GM19351 (cell line): ENCODE results near the gene POSTN.
"Not testable (repeated sequence)": the region's sequence is repeated elsewhere in the genome, so short reads cannot be mapped to it uniquely, and the experiment has no call there.

Source experiments
- ATAC-seq: cut with Tn5 transposase; IDR thresholded peaks from one replicate; pipeline ENCODE4 v1.9.1; 2021; ENCODE audit warnings: mild to moderate bottlenecking, moderate library complexity; ENCODE audit not compliant: unreplicated experiment

Gene POSTN

DNA sequence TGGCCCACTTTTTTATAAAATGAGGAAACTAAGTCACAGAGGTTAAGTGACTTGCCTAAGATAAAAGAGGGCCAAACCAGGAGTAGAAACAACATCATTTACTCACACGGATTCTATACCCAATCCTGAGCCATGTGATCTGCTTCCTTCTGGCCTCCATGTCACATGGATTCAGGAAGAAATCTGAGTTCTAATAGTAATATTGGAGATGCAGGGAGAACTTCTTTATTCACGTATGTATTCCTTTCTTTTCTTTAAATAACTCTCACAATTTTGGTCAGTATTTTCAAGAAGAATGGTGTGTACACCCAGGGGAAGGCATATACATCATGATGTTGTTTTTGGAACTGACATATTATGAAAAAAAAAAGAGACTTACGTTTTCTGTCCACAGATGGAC is 1.8 kb downstream of the POSTN start:
- ATAC-seq, result no peak

DNA sequence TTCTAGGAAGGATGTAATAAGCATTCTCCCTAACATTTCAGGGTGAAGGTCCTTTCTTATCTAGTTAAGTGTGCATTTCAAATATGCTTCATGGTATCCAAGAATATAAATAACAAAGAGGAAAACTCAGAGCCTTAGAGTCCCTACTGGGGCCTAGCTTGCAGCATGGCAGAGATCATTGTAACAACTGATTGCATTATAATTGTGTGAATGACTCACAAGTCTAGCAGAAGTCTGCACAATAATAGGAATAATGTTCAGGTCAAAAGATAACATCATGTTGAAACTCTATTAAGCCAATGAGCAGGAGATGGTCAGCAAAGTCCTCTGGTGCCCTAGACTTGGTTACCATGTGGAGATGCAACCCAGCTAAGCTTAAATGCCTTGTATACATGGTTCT is 3.4 kb downstream of the POSTN start:
- ATAC-seq, result no peak

DNA sequence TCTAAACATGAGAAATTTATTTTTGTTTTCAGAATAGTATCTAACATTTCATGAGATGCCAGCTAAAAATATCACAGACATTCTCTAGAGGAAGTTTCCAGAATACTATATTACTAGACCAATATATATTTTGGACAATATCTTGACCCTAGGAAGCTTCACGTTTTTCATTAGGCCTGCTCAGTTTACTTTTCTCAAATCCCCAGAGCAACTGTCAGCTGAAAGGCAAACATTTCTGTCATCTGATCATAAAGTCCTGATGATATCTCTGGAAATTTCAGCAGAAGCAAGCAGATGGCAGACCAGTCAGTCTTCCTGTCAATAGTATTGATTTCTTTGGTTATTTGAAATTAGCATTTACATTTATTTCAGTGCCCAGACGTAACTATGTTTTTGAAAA is 4.0 kb downstream of the POSTN start:
- ATAC-seq, result no peak

DNA sequence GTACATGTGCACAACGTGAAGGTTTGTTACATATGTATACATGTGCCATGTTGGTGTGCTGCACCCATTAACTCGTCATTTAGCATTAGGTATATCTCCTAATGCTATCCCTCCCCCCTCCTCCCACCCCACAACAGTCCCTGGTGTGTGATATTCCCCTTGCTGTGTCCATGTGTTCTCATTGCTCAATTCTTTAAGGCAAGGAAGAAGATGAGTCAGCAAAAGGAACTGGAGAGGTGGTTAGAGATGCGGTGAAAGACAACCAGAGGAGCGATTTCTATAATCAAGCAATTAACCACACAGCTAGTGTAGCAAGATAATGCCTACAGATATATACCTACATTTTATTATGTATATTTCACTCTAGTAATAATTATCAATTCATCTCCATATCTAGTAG is 9.2 kb downstream of the POSTN start:
- not testable (repeated sequence) for ATAC-seq

- no peak for ATAC-seq
Observed at GRCh38 chr13:37587236-37587635, 11.3 kb downstream of the POSTN start.

DNA sequence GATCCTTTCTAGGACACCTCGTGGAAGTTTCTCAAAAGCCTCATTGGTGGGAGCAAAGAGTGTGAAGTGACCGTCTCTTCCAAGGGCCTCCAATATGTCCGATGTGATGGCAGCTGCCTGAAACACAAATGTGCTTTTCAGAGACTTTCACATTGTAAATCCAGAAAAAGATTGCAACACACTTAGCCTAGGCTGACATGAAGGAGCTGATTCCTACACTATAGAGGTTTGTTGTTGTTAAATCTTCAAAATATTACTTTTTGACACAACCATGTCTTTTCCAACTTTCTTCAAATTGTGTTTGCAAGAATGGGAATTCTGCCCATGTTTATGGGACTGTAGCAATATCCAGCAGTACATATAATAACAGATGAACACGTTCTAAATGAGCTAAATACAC is 12.4 kb downstream of the POSTN start:
- ATAC-seq, result no peak

DNA sequence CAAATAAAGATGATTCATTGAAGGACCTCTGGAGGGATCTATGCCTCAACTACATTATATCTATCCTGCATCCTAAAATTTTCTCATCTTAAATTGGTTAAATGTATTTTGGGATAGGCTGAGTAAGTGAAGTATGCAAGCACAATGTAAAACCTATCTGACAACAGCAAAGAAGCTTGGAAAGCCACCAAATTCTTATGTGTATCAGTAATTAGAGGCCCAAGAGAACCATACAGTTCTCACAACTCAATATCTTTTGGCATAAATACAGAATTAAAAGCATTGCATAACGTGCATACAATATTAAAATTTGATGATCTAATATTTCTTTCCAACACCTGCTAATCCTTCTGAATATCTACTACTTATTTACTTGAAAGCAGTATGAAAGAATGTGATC is 13.0 kb downstream of the POSTN start:
- no peak for ATAC-seq

- no peak for ATAC-seq
Observed at GRCh38 chr13:37576601-37577000, 22.0 kb downstream of the POSTN start.

DNA sequence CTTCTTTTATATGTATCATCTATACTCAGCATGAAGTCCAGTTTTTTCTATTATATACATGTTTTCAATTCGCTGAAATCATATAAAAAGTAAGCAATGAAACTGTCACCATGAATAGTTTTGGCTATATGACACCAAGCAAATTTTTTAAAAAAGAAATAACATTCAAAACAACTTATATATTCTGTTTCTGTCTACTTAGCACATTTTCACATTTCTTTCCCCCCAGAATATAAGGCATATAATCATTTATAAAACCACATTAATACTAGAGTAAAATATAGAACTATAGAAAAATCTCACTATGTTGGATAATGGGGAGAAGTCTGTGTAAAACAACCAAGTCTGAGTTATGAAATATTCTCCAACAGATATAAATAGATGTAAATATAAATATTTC is 33.1 kb downstream of the POSTN start:
- no peak for ATAC-seq

DNA sequence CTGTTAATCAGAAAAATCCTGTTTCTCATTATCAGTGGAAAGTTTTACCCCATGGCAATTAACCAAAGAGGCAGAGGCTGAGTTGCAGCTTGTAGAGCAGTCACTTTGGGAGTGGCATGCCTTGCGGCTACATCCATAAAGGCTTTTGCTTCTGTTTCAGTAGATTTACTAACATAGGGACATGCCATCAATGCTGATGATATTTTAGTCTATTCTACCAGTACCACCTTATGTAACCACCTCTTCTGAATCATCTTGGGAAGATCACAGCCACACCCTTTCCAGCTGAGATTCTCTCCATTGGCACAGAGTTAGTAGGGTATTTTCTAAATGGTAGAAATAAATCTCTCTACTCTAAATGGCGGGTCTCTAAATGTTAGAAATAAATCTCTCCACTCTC is 37.5 kb downstream of the POSTN start:
- no peak for ATAC-seq

DNA sequence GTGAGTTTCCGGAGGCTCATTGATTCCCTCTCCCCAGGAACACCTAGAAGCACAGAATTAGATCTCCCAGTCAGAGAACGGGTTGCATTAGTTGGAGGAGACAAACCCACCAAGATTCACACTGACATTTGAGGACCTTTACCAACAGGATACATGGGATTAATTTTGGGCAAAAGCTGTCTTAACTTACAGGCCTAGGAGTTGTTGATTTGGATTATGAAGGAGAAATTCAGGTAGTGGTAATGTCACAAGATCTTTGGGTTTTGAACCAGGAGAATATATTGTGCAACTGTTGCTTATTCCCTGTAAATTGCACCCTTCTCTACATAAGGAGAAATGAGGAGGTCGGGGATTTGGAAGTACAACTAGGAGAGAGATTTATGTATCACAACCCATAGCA is 38.0 kb downstream of the POSTN start:
- no peak for ATAC-seq

- ATAC-seq, result not testable (repeated sequence)
Observed at GRCh38 chr13:37558766-37559165, 39.8 kb downstream of the POSTN start.

DNA sequence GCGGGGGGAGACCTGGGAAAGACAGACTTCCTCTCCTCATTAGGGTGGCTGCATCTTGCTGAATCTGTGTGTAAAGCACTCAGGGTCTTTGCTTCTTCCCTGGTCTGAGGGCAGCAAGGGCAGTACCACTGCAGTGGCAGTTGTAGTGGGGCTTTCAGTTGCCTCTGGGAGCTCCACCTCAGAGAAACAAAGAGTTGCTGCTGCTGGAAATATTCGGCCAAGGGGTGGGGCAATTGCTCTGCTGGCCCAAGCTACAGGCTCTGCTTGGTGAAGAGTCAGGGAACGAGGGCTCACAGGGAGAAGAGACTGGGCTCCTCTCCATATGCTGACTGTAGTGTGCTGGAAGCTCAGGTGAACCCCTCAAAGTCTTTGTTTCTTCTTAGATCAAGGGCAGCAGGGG is 52.5 kb downstream of the POSTN start:
- ATAC-seq, result no peak

DNA sequence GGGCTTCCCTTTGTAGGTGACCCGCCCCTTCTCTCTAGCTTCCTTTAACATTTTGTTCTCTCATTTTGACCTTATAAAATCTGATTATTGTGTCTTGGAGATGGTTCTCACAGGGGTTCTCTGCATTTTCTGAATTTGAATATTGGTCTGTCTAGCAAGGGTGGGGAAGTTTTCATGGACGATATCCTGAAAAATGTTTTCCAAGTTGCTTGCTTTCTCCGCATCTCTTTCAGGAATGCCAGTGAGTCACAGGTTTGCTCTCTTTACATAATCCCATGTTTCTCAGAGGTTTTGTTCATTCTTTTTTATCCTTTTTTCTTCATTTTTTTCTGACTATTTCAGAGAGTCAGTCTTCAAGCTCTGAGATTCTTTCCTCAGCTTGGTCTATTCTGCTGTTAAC is 53.6 kb downstream of the POSTN start:
- ATAC-seq, result no peak

DNA sequence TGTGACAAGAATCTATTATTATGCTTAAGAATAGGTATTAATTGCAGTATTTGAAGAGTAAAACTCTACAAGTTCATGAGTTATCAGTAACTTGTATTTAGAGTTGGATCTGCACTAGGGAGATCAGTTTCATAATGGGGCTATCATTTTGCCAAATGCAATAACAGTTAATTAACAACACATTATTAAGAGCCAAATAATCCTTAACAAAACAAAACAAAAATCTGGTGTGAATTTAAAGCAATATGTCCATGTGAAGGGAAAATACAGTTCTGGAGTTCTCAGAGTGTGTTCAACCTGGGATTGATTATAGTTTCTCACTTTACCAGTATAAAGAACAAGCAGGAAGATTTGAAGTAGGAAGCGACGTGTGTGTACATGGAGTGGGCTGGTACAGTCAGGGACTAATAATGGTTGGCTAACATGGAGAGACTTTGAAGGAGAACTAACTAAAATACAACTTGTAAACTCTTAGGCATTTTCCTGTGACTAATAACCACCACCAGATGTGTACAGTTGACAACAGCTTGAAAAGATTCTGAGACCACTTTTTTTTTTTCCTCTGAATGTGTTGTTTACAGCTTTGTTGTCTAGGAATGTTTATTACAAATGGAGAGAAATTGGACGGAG is 58.5 kb downstream of the POSTN start:
- ATAC-seq, result no peak

DNA sequence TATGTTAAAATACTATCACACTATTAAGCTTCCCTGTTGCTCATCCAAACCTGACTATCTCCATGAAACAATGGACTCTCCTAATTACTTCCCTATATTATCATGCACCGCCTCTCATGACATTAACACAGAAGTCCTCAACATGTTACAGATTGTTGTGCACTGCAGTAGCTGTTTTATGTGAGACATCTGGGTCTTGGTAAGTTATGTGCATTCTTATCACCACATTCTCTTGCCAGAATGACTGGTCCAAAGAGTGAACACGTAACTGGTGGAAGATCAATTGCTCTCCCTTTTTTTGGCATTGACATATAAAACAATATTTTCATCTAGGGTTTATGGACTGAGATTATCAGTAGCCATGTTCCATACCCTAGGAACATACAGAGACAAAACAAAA is 59.4 kb downstream of the POSTN start:
- ATAC-seq, result no peak

DNA sequence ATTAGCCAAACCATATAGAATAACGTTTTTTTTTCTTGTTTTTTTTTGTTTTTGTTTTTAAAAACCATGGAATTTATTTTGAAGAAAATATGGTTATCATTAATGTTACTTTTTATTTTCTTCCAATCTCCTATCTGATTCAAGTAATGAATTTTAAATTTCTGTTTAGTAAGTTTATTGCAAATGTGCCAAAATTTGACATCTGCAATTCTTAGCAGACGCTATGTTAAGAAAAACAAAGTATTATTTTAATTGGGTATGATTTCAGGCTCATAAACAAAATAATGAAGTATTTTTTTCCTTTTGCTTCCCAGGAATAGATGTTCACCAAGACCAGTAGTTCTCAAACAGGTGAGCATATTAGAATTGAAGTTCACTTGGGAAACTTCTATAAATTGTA is 63.1 kb downstream of the POSTN start:
- ATAC-seq, result no peak

DNA sequence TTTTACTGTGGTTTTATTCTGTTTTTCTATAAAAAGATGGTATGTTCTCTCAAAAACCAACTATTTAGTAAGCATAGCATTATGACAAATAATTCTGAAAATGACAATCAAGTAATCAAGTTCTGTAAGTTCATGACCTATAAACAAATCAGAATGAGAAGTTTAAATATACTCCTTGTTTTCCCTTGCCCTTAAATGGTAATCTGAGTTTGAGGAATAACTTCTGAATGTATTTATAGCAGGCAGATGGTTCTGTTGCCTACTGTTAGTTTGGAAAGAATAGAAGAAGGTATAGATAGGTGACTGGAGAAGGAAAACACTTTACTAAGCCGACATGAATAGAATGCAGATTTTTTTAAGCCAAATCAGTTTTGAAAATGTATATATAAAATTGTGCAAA is 63.9 kb downstream of the POSTN start:
- no peak for ATAC-seq

DNA sequence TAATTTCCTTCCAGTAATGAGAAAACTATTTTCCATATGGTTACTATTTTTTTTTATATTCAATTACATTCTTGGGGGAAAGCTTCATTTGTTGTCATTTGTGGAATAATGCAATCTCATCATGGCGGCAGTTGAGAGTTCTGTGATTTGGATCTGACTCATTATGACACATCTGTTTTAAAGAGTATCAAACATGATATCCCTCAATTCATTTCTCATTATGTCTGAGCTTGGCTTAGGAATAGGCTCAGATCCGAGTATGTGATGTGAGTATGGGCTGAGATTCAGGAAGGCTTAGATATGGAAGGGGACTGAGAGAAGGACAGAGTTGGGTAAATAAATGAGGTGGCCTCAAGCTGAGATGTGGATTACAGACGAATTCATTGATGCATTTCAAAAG is 64.4 kb downstream of the POSTN start:
- ATAC-seq, result no peak

GRCh38 chr13:37531049-37531448 is 67.5 kb downstream of the POSTN start:
- no peak for ATAC-seq

GRCh38 chr13:37529751-37530385 is 68.7 kb downstream of the POSTN start:
- ATAC-seq, result no peak

DNA sequence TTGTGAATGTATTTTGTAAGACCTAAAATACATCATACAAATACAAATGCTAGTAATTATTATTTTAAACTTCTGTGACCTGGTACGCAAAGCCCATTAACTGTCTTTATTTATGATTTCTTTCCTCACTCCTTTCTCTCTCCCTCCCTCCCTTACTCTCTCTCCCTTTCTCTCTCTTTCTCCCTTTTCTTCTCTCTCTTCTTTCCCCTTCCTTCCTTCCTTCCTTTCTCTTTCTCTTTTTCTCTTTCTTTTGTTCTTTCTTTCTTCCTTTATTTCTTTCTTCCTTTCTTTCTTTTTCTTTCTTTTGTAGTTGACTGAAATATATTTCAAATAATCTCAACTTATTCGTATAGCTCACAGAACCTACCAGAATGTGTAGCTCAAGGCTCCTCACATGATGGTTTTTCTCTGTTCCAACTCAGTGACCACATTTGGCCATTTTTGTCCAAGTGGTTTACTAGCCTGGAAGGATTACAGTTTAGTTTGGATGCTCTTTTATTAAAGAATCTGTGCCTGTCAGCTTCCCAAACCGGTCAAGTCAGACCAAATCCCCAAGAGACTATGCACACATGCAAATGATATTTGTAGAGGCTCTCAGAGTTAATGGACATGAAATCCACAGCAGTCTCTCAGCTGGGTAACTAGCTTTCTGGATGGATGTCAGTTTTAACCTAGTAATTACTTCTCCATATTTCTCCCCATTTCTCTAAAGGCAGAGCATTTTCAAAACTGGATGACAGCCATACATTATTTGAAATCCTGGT is 71.7 kb downstream of the POSTN start:
- ATAC-seq, result no peak
